ENCODE measurements around the gene PRDM8.

PRDM8 gene

DNA sequence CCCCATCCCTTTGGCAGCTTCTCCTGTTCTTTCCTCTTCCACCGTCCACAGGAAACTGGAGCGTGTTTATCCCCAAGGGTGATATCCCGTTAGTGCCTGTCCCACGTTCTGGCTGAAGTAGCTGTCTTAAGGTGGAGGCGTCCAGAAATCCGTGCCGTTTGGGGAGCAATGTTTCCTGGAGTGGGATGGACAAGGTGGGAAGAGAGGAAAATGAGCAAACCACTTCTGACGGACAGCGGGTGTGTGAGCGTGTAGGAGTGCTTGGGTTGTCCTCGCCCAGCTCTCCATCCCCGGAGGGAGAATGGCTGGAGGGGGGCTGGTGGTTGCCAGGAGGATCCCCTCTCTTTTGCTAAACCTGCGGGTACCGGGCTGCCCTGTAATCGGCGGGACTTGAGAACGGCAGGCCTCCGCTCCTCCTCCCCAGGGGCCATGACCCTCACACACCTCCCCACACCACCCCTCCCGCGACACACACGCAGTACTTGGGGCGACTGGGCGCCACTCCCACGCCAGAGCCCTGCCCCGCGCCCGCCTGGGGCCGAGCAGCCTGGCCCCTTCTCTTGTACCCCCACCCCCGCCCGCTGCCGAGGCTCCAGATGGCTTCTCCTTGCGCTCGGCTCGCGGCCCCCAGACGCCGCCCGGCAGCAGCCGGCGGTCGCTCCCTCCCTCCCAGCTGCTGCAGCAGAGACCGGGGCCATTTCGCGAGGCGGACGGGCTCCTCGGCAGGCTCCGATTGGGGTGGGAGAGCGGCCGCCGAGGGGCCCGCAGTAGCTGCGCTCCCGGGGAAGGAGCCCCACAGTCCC lies 13.9 kb upstream of the PRDM8 start:
- peak overlapping the region; percentile 78 for H3K4me3 ChIP-seq (ENCODE audit: low read depth, low read length)
- TF ChIP-seq, protein P1, sequence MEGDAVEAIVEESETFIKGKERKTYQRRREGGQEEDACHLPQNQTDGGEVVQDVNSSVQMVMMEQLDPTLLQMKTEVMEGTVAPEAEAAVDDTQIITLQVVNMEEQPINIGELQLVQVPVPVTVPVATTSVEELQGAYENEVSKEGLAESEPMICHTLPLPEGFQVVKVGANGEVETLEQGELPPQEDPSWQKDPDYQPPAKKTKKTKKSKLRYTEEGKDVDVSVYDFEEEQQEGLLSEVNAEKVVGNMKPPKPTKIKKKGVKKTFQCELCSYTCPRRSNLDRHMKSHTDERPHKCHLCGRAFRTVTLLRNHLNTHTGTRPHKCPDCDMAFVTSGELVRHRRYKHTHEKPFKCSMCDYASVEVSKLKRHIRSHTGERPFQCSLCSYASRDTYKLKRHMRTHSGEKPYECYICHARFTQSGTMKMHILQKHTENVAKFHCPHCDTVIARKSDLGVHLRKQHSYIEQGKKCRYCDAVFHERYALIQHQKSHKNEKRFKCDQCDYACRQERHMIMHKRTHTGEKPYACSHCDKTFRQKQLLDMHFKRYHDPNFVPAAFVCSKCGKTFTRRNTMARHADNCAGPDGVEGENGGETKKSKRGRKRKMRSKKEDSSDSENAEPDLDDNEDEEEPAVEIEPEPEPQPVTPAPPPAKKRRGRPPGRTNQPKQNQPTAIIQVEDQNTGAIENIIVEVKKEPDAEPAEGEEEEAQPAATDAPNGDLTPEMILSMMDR (conservative IDR thresholded peaks at IDR 0.05; ENCODE audit: low read depth, low read length), result no peak
- DNase-seq (ENCODE audit: low read depth), result no peak

DNA sequence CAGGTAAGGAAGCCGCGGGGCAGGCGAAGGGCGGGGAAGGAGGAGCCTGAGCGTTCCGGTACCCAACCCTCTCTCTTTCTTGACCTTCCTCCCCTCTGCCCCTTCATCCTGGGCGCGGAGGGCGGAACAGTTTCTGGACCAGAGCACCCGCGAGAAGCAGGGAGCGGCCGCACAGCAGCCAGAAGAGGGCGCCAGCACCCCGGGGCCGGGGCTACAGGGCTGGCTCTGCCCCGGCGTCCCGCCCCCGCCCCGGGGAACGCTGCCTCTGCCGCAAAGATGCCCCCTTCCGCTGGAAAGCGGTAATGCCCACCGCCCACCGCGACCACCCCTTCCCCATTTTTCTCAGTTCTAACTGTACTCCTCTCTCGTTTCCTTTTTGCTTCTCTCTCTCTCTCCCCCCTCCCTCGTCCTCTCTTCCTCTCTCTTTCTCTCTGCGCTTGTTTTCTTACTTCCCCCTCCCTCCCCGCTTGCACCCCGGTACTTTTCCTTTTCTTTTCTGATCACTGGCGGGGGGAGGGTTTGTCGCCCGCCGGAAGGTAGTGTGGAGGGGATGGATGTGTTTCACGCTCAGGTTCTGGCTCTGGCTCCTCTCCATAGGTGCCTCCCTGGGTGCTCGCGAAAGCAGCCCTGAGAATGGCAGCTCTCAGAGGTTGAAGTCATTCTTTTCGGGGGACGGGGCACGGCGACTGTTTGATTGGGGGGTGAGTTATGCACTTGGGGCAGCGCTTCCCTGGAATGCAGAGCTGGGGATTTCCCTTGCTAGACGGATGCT lies 13.1 kb upstream of the PRDM8 start:
- peak; percentile 82 for DNase-seq (ENCODE audit: low read depth)
- TF ChIP-seq, protein P1 (conservative IDR thresholded peaks at IDR 0.05; ENCODE audit: low read depth, low read length), result peak; percentile 81
- H3K4me3 ChIP-seq (ENCODE audit: low read depth, low read length), result peak overlapping the region; percentile 78

- TF ChIP-seq, protein P1 (conservative IDR thresholded peaks at IDR 0.05; ENCODE audit: low read depth, low read length), result no peak
- DNase-seq (ENCODE audit: low read depth), result no peak
- peak overlapping the region; percentile 78 for H3K4me3 ChIP-seq (ENCODE audit: low read depth, low read length)
Observed at GRCh38 chr4:80184825-80185756, 12.2 kb upstream of the PRDM8 start.

DNA sequence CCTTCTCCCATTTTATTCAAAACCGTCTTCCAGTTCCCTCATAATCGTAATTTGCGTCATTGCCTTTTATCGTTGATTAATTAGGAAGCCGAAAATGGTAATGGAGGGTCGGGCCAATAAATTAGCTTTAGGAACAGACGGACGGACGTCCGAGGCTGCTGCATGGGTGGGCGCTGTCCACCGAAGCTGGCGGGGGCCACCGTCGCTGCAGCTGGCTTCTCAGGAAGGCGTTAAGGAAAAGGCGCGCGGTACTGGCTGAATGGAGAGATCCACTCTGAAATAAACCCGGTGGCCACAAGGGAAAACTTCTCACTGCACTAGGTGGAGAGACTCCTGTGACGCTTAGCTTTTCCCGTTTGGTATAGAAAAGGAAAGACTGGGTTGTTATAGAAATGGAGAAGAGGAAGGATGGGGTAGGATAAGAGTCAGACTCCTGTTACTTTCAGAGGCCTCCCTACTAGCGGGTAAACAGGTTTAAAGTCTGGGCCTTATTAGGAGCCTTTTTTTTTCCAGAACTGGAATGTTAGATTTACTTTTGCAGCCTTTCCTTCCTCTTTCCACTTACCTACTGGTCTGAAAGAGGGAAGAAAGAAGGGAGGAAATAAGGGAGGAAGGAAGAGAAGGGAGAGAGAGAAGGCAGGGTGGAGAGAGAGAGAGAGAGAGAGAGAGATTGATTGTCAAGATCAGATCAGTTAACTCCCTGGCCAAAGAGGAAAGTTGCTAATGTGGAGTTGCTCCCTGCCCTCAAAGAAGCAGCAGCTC lies 11.3 kb upstream of the PRDM8 start:
- DNase-seq (ENCODE audit: low read depth), result no peak
- TF ChIP-seq, protein P1 (conservative IDR thresholded peaks at IDR 0.05; ENCODE audit: low read depth, low read length), result no peak
- peak overlapping the region; percentile 78 for H3K4me3 ChIP-seq (ENCODE audit: low read depth, low read length)

GRCh38 chr4:80186676-80187075 lies 10.6 kb upstream of the PRDM8 start:
- no peak for DNase-seq (ENCODE audit: low read depth)
- TF ChIP-seq, protein P1 (conservative IDR thresholded peaks at IDR 0.05; ENCODE audit: low read depth, low read length), result no peak

DNA sequence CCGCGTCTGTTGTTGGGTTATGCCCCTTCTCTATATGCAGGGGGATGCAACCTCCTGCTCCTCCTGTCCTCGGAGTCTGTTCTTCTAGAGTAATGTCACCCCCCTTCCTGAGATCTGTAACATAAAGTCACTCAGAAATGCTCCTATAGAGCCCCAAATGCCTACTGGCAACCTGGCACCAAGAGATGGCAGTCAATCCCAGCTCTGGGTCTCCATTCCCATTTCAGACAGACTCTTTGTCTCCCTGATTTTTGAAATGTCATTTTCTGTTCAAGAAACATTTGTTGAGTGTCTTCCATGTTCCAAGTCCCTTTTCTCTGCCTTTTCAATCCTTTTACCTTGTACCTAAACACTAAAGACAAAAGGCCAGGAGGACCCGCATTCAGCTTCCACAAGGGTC lies 9.6 kb upstream of the PRDM8 start:
- TF ChIP-seq, protein P1 (conservative IDR thresholded peaks at IDR 0.05; ENCODE audit: low read depth, low read length), result no peak
- no peak overlapping the region for H3K4me3 ChIP-seq (ENCODE audit: low read depth, low read length)
- DNase-seq (ENCODE audit: low read depth), result no peak

More at GRCh38 chr4:80186676-80187075, 10.6 kb upstream of the PRDM8 start:
- H3K4me3 ChIP-seq (ENCODE audit: low read depth, low read length), result no peak overlapping the region
